Colonic mucosa (tissue), 4 donors: Measurements from ENCODE around the gene BCL11B. TPM values are rescaled to one million over a fixed set of nuclear protein-coding genes. Genes with fewer than 3 reads are reported as not detected.

ENCODE experiments used
- DNase-seq: peaks from one replicate; pipeline ENCODE4 v3.0.0-alpha.2; 2020
- H3K27ac ChIP-seq: fragments of 200-600 bp; one replicate; pipeline ENCODE4 v1.8.0; 2021
- H3K27me3 ChIP-seq: fragments of 200-600 bp; one replicate; pipeline ENCODE4 v1.8.0; 2021
- H3K36me3 ChIP-seq: fragments of 200-600 bp; one replicate; pipeline ENCODE4 v1.8.0; 2021
- H3K4me1 ChIP-seq: fragments of 200-600 bp; one replicate; pipeline ENCODE4 v1.8.0; 2021; ENCODE audit warnings: mild to moderate bottlenecking
- H3K4me3 ChIP-seq: fragments of 200-600 bp; one replicate; pipeline ENCODE4 v1.8.0; 2021
- H3K9ac ChIP-seq, 2 donors: one replicate each; pipeline ENCODE4 v1.7.0; 2013; ENCODE audit warnings: control low read depth in 2 of 2, low read depth in 2 of 2, low read length in 2 of 2
- H3K9me3 ChIP-seq: fragments of 200-600 bp; one replicate; pipeline ENCODE4 v1.8.0; 2021
- CTCF ChIP-seq: fragments of 200-600 bp; IDR thresholded peaks from one replicate; pipeline ENCODE4 v1.8.0; 2022; ENCODE audit warnings: antibody characterized with exemption, mild to moderate bottlenecking
- intact Hi-C: fragments of 100-400 bp; cut with DNase I; formaldehyde crosslinking; loops from one replicate; pipeline ENCODE4 v1.14.1; 2022
- total RNA-seq, 2 donors: library from RNA; stranded (reverse); fragmentation: NEBNext Ultra II Directional in 1 of 2; extraction: Animal tissue kit (Norgen Biotek cat#: 25700) in 1 of 2; gene quantifications; one replicate each; pipeline ENCODE4 v1.2.1, GENCODE V29; 2021
- donor health status: healthy.
- donor health status: DM: no; HTN: no; CAD: no.
- donor health status: DM: no; HTN: no; CAD: no.

The BCL11B gene
- total RNA-seq, 2 donors from 2014 or later: 5.6 to 10.4 TPM

GRCh38 chr14:99240627-99241324 lies 31.2 kb downstream of the BCL11B start:
- Histone ChIP-seq H3K4me3 (no peak overlapping the region), H3K27ac (no peak overlapping the region), H3K27me3 (no peaks in the 10 kb centered on the region), H3K36me3 (no peaks in the 10 kb centered on the region), H3K9ac (no peak overlapping the region), H3K9me3 (no peaks in the 10 kb centered on the region), H3K4me1 (no peaks in the 10 kb centered on the region)
- no peak for TF ChIP-seq CTCF
- intact Hi-C loops: no loop called here
- DNase-seq: no peak

GRCh38 chr14:99239661-99240092 lies 32.3 kb downstream of the BCL11B start:
- no peak for TF ChIP-seq CTCF
- no peak overlapping the region for H3K27ac ChIP-seq
- H3K4me3 ChIP-seq: no peak overlapping the region
- H3K4me1 ChIP-seq: no peaks in the 10 kb centered on the region
- no peaks in the 10 kb centered on the region for H3K36me3 ChIP-seq
- no peaks in the 10 kb centered on the region for H3K27me3 ChIP-seq
- H3K9me3 ChIP-seq: no peaks in the 10 kb centered on the region
- no peak overlapping the region for H3K9ac ChIP-seq
- intact Hi-C loops: no loop called here
- DNase-seq: no peak

GRCh38 chr14:99238216-99238615 lies 33.8 kb downstream of the BCL11B start:
- Histone ChIP-seq H3K4me1 (no peaks in the 10 kb centered on the region), H3K4me3 (no peak overlapping the region), H3K27me3 (no peaks in the 10 kb centered on the region), H3K9ac (no peak overlapping the region), H3K9me3 (no peaks in the 10 kb centered on the region), H3K36me3 (no peaks in the 10 kb centered on the region), H3K27ac (no peak overlapping the region)
- intact Hi-C loops: no loop called here
- no peak for DNase-seq
- no peak for TF ChIP-seq CTCF

GRCh38 chr14:99237288-99237687 lies 34.7 kb downstream of the BCL11B start:
- Histone ChIP-seq H3K36me3 (no peaks in the 10 kb centered on the region), H3K4me3 (no peak overlapping the region), H3K27me3 (no peaks in the 10 kb centered on the region), H3K9me3 (no peaks in the 10 kb centered on the region), H3K9ac (no peak overlapping the region), H3K4me1 (no peaks in the 10 kb centered on the region), H3K27ac (no peak overlapping the region)
- no peak for DNase-seq
- no peak for TF ChIP-seq CTCF
- intact Hi-C loops: no loop called here

GRCh38 chr14:99236386-99237138 lies 35.4 kb downstream of the BCL11B start:
- TF ChIP-seq CTCF: no peak
- Histone ChIP-seq H3K4me3 (no peak overlapping the region), H3K9ac (peak overlapping the region in 1 of 2 donors; percentile 17), H3K4me1 (no peaks in the 10 kb centered on the region), H3K36me3 (no peaks in the 10 kb centered on the region), H3K9me3 (no peaks in the 10 kb centered on the region), H3K27me3 (no peaks in the 10 kb centered on the region), H3K27ac (no peak overlapping the region)
- no peak for DNase-seq
- intact Hi-C loops: no loop called here
